Uterus (tissue), 4 donors: ENCODE results near the gene CNNM3. TPM values are rescaled to one million over a fixed set of nuclear protein-coding genes. Genes with fewer than 3 reads are reported as not detected.

Experiments
- DNase-seq, 2 donors: peaks; one replicate each; pipeline ENCODE4 v3.0.0-alpha.2; 2019 to 2020
- H3K27ac ChIP-seq, 2 donors: fragments of 200-600 bp; sonication (generic); 1 replicate in 1 of 2; 2 replicates in 1 of 2; pipeline ENCODE4 v1.5.1; 2016 to 2018
- H3K27me3 ChIP-seq, 2 donors: fragments of 200-600 bp; sonication (generic); one replicate each; pipeline ENCODE4 v1.5.1; 2018 to 2019; ENCODE audit warnings: control low read depth in 1 of 2
- H3K36me3 ChIP-seq, 2 donors: fragments of 200-600 bp; sonication (generic); one replicate each; pipeline ENCODE4 v1.5.1; 2019; ENCODE audit warnings: control low read depth in 1 of 2
- H3K4me1 ChIP-seq, 2 donors: fragments of 200-600 bp; sonication (generic); one replicate each; pipeline ENCODE4 v1.5.1; 2018 to 2019; ENCODE audit warnings: control low read depth in 1 of 2
- H3K4me3 ChIP-seq, 2 donors: fragments of 200-600 bp; sonication (generic); 1 replicate in 1 of 2; 2 replicates in 1 of 2; pipeline ENCODE4 v1.5.1; 2018 to 2019; ENCODE audit warnings: mild to moderate bottlenecking in 1 of 2
- H3K9me3 ChIP-seq, 2 donors: fragments of 200-600 bp; sonication (generic); one replicate each; pipeline ENCODE4 v1.5.1; 2019; ENCODE audit warnings: control low read depth in 1 of 2
- CTCF ChIP-seq, 4 experiments: fragments of 200-600 bp in 2 of 4; fragments of 450-650 bp in 2 of 4; sonication (generic) in 2 of 4; IDR thresholded peaks; one replicate each; pipeline ENCODE4 v1.5.1; 2016 to 2019; ENCODE audit warnings: antibody characterized with exemption in 4 of 4, mild to moderate bottlenecking in 2 of 4, moderate library complexity in 1 of 4
- POLR2A ChIP-seq, 2 donors: fragments of 450-650 bp; IDR thresholded peaks; one replicate each; pipeline ENCODE4 v1.6.1; 2016; ENCODE audit warnings: antibody characterized with exemption in 2 of 2, mild to moderate bottlenecking in 1 of 2, moderate library complexity in 1 of 2
- intact Hi-C: fragments of 100-400 bp; cut with DNase I; formaldehyde crosslinking; loops from one replicate; pipeline ENCODE4 v1.15.1; 2023; ENCODE audit warnings: low total_unique reads
- total RNA-seq, 4 donors: library from RNA; depleted of rRNA in 3 of 4; stranded (reverse); fragments of >200 nt in 3 of 4; gene quantifications; one replicate each; pipeline versions ENCODE4 v1.1.0 to v1.2.4, GENCODE V29; 2014 to 2023
- donor health status: DM: yes; HTN: yes; CAD: no.

CNNM3 gene
- total RNA-seq, 4 donors from 2014 or later, result 1.5 to 21.1 (median 11.2) TPM

GRCh38 chr2:96808176-96808837 lies 7.8 kb upstream of the CNNM3 start:
- no peaks in the 10 kb centered on the region for H3K9me3 ChIP-seq
- intact Hi-C loops, result no loop called here
- no peaks in the 10 kb centered on the region for H3K36me3 ChIP-seq
- TF ChIP-seq CTCF (IDR thresholded peaks at IDR 0.05) (no peak), POLR2A (IDR thresholded peaks at IDR 0.05) (no peak)
- H3K27ac ChIP-seq, result no peak overlapping the region
- no peak overlapping the region for H3K4me3 ChIP-seq
- no peaks in the 10 kb centered on the region for H3K27me3 ChIP-seq
- DNase-seq, result no peak
- no peaks in the 10 kb centered on the region for H3K4me1 ChIP-seq

- Histone ChIP-seq H3K36me3 (no peaks in the 10 kb centered on the region), H3K4me1 (no peaks in the 10 kb centered on the region), H3K27ac (no peak overlapping the region), H3K27me3 (no peaks in the 10 kb centered on the region), H3K9me3 (no peaks in the 10 kb centered on the region), H3K4me3 (no peak overlapping the region)
- no peak for DNase-seq
- TF ChIP-seq POLR2A (IDR thresholded peaks at IDR 0.05), result no peak
- TF ChIP-seq CTCF (IDR thresholded peaks at IDR 0.05), result no peak
- intact Hi-C loops, result no loop called here
Measured at GRCh38 chr2:96809216-96809882, 6.7 kb upstream of the CNNM3 start.

- no peak for DNase-seq
- Histone ChIP-seq H3K27me3 (no peaks in the 10 kb centered on the region), H3K36me3 (no peaks in the 10 kb centered on the region), H3K9me3 (no peaks in the 10 kb centered on the region), H3K27ac (no peak overlapping the region), H3K4me3 (no peak overlapping the region), H3K4me1 (no peaks in the 10 kb centered on the region)
- intact Hi-C loops, result loop anchor here (10.0 kb wide), 1 partner anchor 45 kb away; the partner anchor contains the start of gene CNNM4
- TF ChIP-seq POLR2A (IDR thresholded peaks at IDR 0.05) (no peak), CTCF (IDR thresholded peaks at IDR 0.05) (no peak)
Measured at GRCh38 chr2:96809951-96810782, 5.9 kb upstream of the CNNM3 start.

GRCh38 chr2:96810783-96811192 lies 5.3 kb upstream of the CNNM3 start:
- Histone ChIP-seq H3K27me3 (no peaks in the 10 kb centered on the region), H3K4me3 (no peak overlapping the region), H3K27ac (no peak overlapping the region), H3K36me3 (no peaks in the 10 kb centered on the region), H3K4me1 (no peaks in the 10 kb centered on the region), H3K9me3 (no peaks in the 10 kb centered on the region)
- no peak for TF ChIP-seq CTCF (IDR thresholded peaks at IDR 0.05)
- TF ChIP-seq POLR2A (IDR thresholded peaks at IDR 0.05), result no peak
- intact Hi-C loops, result loop anchor here (10.0 kb wide), 1 partner anchor 46 kb away; the partner anchor contains the start of gene CNNM4
- no peak for DNase-seq
